ENCODE data around the gene CCDC61. TPM values are rescaled to one million over a fixed set of nuclear protein-coding genes. Genes with fewer than 3 reads are reported as not detected.

The CCDC61 gene
- total RNA-seq, 1 experiment from 2014 or later, result 31.0 TPM

DNA sequence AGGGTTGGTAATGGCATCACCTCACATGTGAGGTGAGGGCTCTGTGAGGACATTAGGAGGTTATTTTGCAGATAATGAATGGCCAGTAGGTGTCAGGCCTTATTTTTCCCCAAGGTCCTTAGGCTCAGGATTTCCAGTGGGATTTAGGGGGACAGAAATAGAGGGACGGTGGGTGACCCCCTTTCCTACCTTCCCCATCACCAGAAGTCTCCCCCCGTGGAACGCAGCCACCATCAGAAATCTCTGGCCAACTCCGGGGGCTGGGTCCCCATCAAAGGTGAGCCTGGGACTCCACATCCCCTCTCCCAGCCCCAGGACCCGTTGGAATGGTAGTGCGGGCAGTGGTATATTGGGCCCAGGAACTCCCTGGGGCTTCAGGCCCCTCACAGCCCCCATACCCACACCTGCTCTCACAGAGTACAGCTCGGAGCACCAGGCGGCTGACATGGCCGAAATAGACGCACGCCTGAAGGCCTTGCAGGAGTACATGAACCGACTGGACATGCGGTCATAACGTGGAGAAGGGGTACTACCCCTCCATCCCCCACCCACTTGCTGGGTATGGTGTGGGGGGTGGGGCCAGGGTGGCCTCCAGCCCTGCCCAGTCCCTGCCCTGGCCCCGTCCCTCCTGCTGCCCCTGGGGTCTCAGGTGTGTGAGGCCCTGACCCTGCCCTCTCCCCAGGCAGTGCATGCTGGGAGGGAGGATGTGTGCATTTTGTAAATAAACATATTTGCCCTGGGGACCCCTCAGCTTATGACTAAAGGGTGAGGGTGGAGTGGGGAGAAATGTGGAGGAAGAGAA is 22.8 kb downstream of the CCDC61 start:
- peaks cover 27% of the 10 kb centered on the region for H3K27me3 Mint-ChIP-seq (ENCODE audit: unreplicated experiment)
- CTCF ChIA-PET, result no interaction called here
- BruUV-seq (replicated peaks), result no TSS peak
- no peak overlapping the region for H3K4me3 Mint-ChIP-seq (ENCODE audit: low read depth, unreplicated experiment)
- H3K36me3 Mint-ChIP-seq (ENCODE audit: insufficient read depth, unreplicated experiment), result peaks cover 11% of the 10 kb centered on the region
- no peak overlapping the region for H3K27ac Mint-ChIP-seq (ENCODE audit: unreplicated experiment)
- no peak for DNase-seq
- no peaks in the 10 kb centered on the region for H3K9me3 Mint-ChIP-seq (ENCODE audit: low read depth, unreplicated experiment)
- peaks cover 21% of the 10 kb centered on the region for H3K4me1 Mint-ChIP-seq (ENCODE audit: low read depth, unreplicated experiment)
- TF ChIP-seq CTCF (IDR thresholded peaks at IDR 0.05; ENCODE audit: unreplicated experiment), result no peak
- intact Hi-C loops (cut with micrococcal nuclease; ENCODE audit: unreplicated experiment), result no loop called here

DNA sequence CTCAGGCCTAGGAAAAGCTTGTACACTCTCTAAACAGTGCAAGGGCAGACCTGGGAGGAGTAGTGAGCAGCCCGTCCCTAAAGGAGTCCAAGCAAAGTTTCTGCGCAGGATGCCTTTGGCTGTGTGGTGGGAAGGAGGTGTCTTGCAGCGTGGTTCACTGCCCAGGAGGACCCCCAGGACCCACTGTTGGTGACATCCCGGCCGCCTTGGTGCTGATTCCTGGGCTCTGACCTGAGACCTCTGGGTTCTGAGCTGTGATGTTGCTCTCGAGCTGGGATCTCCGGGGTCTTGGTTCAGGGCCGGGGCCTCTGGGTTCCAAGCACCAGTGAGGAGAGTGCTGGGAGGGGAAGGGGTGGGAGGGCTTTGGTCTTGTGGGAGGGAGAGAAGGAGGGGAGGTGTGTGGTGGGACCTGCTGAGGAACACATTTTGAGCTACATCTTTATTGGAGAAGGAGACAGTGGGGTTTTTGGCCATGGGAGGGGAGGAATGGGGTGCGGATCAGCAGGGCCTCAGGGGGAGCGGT is 23.5 kb downstream of the CCDC61 start:
- Mint-ChIP-seq H3K4me3 (ENCODE audit: low read depth, unreplicated experiment) (no peak overlapping the region), H3K9me3 (ENCODE audit: low read depth, unreplicated experiment) (no peaks in the 10 kb centered on the region), H3K27me3 (ENCODE audit: unreplicated experiment) (peaks cover 27% of the 10 kb centered on the region), H3K36me3 (ENCODE audit: insufficient read depth, unreplicated experiment) (peaks cover 11% of the 10 kb centered on the region), H3K4me1 (ENCODE audit: low read depth, unreplicated experiment) (peaks cover 21% of the 10 kb centered on the region), H3K27ac (ENCODE audit: unreplicated experiment) (no peak overlapping the region)
- CTCF ChIA-PET, result interaction anchor here (0.6 kb wide), 1 partner anchor 94 kb away, joined by 5 read pairs; no protein-coding TSS in a partner anchor
- TF ChIP-seq CTCF (IDR thresholded peaks at IDR 0.05; ENCODE audit: unreplicated experiment), result no peak
- intact Hi-C loops (cut with micrococcal nuclease; ENCODE audit: unreplicated experiment), result no loop called here
- no TSS peak for BruUV-seq (replicated peaks)
- DNase-seq, result no peak

- no peak for TF ChIP-seq CTCF (IDR thresholded peaks at IDR 0.05; ENCODE audit: unreplicated experiment)
- H3K4me1 Mint-ChIP-seq (ENCODE audit: low read depth, unreplicated experiment), result peaks cover 21% of the 10 kb centered on the region
- no peak overlapping the region for H3K4me3 Mint-ChIP-seq (ENCODE audit: low read depth, unreplicated experiment)
- peaks cover 11% of the 10 kb centered on the region for H3K36me3 Mint-ChIP-seq (ENCODE audit: insufficient read depth, unreplicated experiment)
- CTCF ChIA-PET, result interaction anchor here (0.6 kb wide), 1 partner anchor 94 kb away, joined by 5 read pairs; no protein-coding TSS in a partner anchor
- H3K27me3 Mint-ChIP-seq (ENCODE audit: unreplicated experiment), result peaks cover 27% of the 10 kb centered on the region
- H3K27ac Mint-ChIP-seq (ENCODE audit: unreplicated experiment), result no peak overlapping the region
- no peaks in the 10 kb centered on the region for H3K9me3 Mint-ChIP-seq (ENCODE audit: low read depth, unreplicated experiment)
- intact Hi-C loops (cut with micrococcal nuclease; ENCODE audit: unreplicated experiment), result no loop called here
- DNase-seq, result no peak
- no TSS peak for BruUV-seq (replicated peaks)
Observed at GRCh38 chr19:46019270-46019669, 24.0 kb downstream of the CCDC61 start.

GRCh38 chr19:46020819-46021125 is 25.5 kb downstream of the CCDC61 start:
- H3K36me3 Mint-ChIP-seq (ENCODE audit: insufficient read depth, unreplicated experiment), result peaks cover 11% of the 10 kb centered on the region
- no peak overlapping the region for H3K4me3 Mint-ChIP-seq (ENCODE audit: low read depth, unreplicated experiment)
- intact Hi-C loops (cut with micrococcal nuclease; ENCODE audit: unreplicated experiment), result loop anchor here (10.0 kb wide), 1 partner anchor 164 kb away; no protein-coding TSS in a partner anchor
- CTCF ChIA-PET, result no interaction called here
- peaks cover 15% of the 10 kb centered on the region for H3K4me1 Mint-ChIP-seq (ENCODE audit: low read depth, unreplicated experiment)
- no TSS peak for BruUV-seq (replicated peaks)
- peaks cover 13% of the 10 kb centered on the region for H3K27me3 Mint-ChIP-seq (ENCODE audit: unreplicated experiment)
- H3K9me3 Mint-ChIP-seq (ENCODE audit: low read depth, unreplicated experiment), result no peaks in the 10 kb centered on the region
- no peak for TF ChIP-seq CTCF (IDR thresholded peaks at IDR 0.05; ENCODE audit: unreplicated experiment)
- no peak overlapping the region for H3K27ac Mint-ChIP-seq (ENCODE audit: unreplicated experiment)
- no peak for DNase-seq

Data from Calu3 (cell line).